NB4 (cell line): ENCODE data around the gene PRPF6.

ENCODE experiments used
- CTCF ChIP-seq: IDR thresholded peaks from one replicate; pipeline ENCODE4 v1.5.1; 2012; ENCODE audit warnings: low read depth, low read length
- MAX ChIP-seq: IDR thresholded peaks from 2 replicates; pipeline ENCODE4 v1.6.1; 2011; ENCODE audit warnings: low read depth, low read length
- MYC ChIP-seq: IDR thresholded peaks from 2 replicates; pipeline ENCODE4 v1.6.1; 2011; ENCODE audit warnings: low read depth, low read length
- POLR2A ChIP-seq: IDR thresholded peaks from 2 replicates; pipeline ENCODE4 v1.6.1; 2011; ENCODE audit warnings: mild to moderate bottlenecking; ENCODE audit not compliant: insufficient read length; ENCODE audit errors: extremely low read depth

GRCh38 chr20:64074963-64075362 is 94.0 kb downstream of the PRPF6 start:
- no peak for TF ChIP-seq CTCF
- no peak for TF ChIP-seq POLR2A
- no peak for TF ChIP-seq MAX
- no peak for TF ChIP-seq MYC
